HepG2 (cell line): ENCODE measurements around the gene ALG9. TPM values are rescaled to one million over a fixed set of nuclear protein-coding genes. Genes with fewer than 3 reads are reported as not detected.

Source experiments
- ATAC-seq: fragments of 200-7000 bp; cut with Tn5 transposase; 3 replicates; pipeline ENCODE4 v1.9.1; 2020; ENCODE audit warnings: mild to moderate bottlenecking, moderate library complexity
- BruUV-seq: library from RNA; stranded (reverse); fragments of 400-500 nt; replicated peaks from 2 replicates; lab custom pipeline; 2021; lab: Mats Ljungman, UMichigan
- CTCF ChIA-PET: fragments of 300-600 bp; formaldehyde crosslinking; extraction: SDS; loops from one replicate; lab custom pipeline; 2021; ENCODE audit warnings: low total read pairs, inconsistent platforms, low intra/inter-chr PET ratio; lab: Yijun Ruan, JAX
- POLR2A ChIA-PET: fragments of 350-600 bp; sonication (Branson Sonifier 250); formaldehyde crosslinking; loops from one replicate; lab custom pipeline; 2020; ENCODE audit warnings: antibody characterized with exemption, inconsistent platforms; lab: Yijun Ruan, JAX
- DNase-seq: peaks from one replicate; pipeline ENCODE4 v3.0.0-alpha.2; 2015; ENCODE audit warnings: low spot score
- FAIRE-seq: peaks from 3 replicates; lab custom pipeline; 2011; peaks lifted over from hg19 to GRCh38; lab: Jason Lieb, UNC
- H2AFZ ChIP-seq: one replicate; pipeline ENCODE4 v1.6.1; 2011; ENCODE audit warnings: low read length, inconsistent platforms
- H3K27ac ChIP-seq: fragments of 300-600 bp; 3 replicates; pipeline ENCODE4 v1.8.0; 2011; ENCODE audit warnings: mixed run types, mild to moderate bottlenecking, mixed read lengths, low read length, inconsistent platforms; ENCODE audit not compliant: insufficient read depth; ENCODE audit errors: extremely low read length
- H3K27me3 ChIP-seq, 2 experiments: fragments of 200-600 bp in 1 of 2; 2 replicates in 1 of 2; 3 replicates in 1 of 2; pipeline versions ENCODE4 v1.6.0 to v1.8.0; 2011; ENCODE audit warnings: low read length in 2 of 2, mild to moderate bottlenecking in 2 of 2, moderate library complexity in 2 of 2, inconsistent platforms in 1 of 2; ENCODE audit not compliant: insufficient read depth in 2 of 2, control insufficient read depth in 1 of 2
- H3K36me3 ChIP-seq, 2 experiments: fragments of 200-600 bp in 1 of 2; replicated peaks in 1 of 2; 2 replicates in 1 of 2; 3 replicates in 1 of 2; pipeline versions ENCODE4 v1.5.1 to v1.8.0; 2011; ENCODE audit warnings: low read length in 2 of 2, inconsistent platforms in 1 of 2; ENCODE audit not compliant: insufficient read depth in 2 of 2, control insufficient read depth in 1 of 2
- H3K4me1 ChIP-seq: 2 replicates; pipeline ENCODE4 v1.5.1; 2012; ENCODE audit warnings: low read length, inconsistent platforms; ENCODE audit not compliant: insufficient read depth
- H3K4me2 ChIP-seq: 2 replicates; pipeline ENCODE4 v1.6.0; 2011; ENCODE audit warnings: low read depth, low read length, inconsistent platforms
- H3K4me3 ChIP-seq, 3 experiments: fragments of 200-600 bp in 1 of 3; sonication (generic), shearing (Covaris generic) in 1 of 3; replicated peaks in 1 of 3; 2 replicates each; pipeline ENCODE4 v1.5.1; 2011 to 2016; ENCODE audit warnings: low read length in 3 of 3, inconsistent platforms in 2 of 3, low read depth in 2 of 3, mild to moderate bottlenecking in 2 of 3, control low read depth in 1 of 3, mixed read lengths in 1 of 3; ENCODE audit not compliant: insufficient read depth in 1 of 3
- H3K79me2 ChIP-seq: one replicate; pipeline ENCODE4 v1.6.1; 2011; ENCODE audit warnings: low read length, inconsistent platforms; ENCODE audit not compliant: insufficient read depth
- H3K9ac ChIP-seq: 2 replicates; pipeline ENCODE4 v1.6.0; 2011; ENCODE audit warnings: mild to moderate bottlenecking, low read depth, low read length, inconsistent platforms; ENCODE audit not compliant: insufficient read depth
- H3K9me3 ChIP-seq: 2 replicates; pipeline ENCODE4 v1.5.1; 2012; ENCODE audit warnings: mild to moderate bottlenecking, low read length
- H4K20me1 ChIP-seq: 2 replicates; pipeline ENCODE4 v1.6.0; 2011; ENCODE audit warnings: inconsistent platforms, mild to moderate bottlenecking, low read length, moderate library complexity; ENCODE audit not compliant: insufficient read depth
- CBX1 ChIP-seq: IDR thresholded peaks from one replicate; pipeline ENCODE4 v1.6.1; 2016; ENCODE audit warnings: antibody characterized with exemption, low read depth
- ETV6 ChIP-seq: sonication (generic); formaldehyde crosslinking; conservative IDR thresholded peaks from 2 replicates; pipeline ENCODE4 v1.4.0; 2020; ENCODE audit warnings: missing genetic modification reagents
- KDM4B ChIP-seq: sonication (generic); formaldehyde crosslinking; IDR thresholded peaks from 2 replicates; pipeline ENCODE4 v1.4.0; 2020; ENCODE audit warnings: missing genetic modification reagents
- KLF16 ChIP-seq, 2 experiments: sonication (generic) in 1 of 2; formaldehyde crosslinking in 1 of 2; IDR thresholded peaks; 2 replicates each; pipeline versions ENCODE4 v1.6.1 to v1.8.0; 2016 to 2023; ENCODE audit warnings: missing genetic modification reagents in 2 of 2, missing compliant biosample characterization in 1 of 2
- ONECUT2 ChIP-seq: sonication (generic); formaldehyde crosslinking; IDR thresholded peaks from 2 replicates; pipeline ENCODE4 v1.4.0; 2020; ENCODE audit warnings: missing genetic modification reagents
- SKI ChIP-seq: fragments of 450-650 bp; IDR thresholded peaks from one replicate; pipeline ENCODE4 v1.6.1; 2018; ENCODE audit warnings: mild to moderate bottlenecking; ENCODE audit not compliant: partially characterized antibody
- ZBTB8A ChIP-seq: sonication (generic); formaldehyde crosslinking; IDR thresholded peaks from 2 replicates; pipeline ENCODE4 v1.4.0; 2020; ENCODE audit warnings: mild to moderate bottlenecking, low read depth, missing genetic modification reagents, borderline replicate concordance
- ZFX ChIP-seq: sonication (generic); formaldehyde crosslinking; IDR thresholded peaks from 2 replicates; pipeline ENCODE4 v1.4.0; 2020; ENCODE audit warnings: mild to moderate bottlenecking, low read depth, missing genetic modification reagents, moderate library complexity
- ZNF138 ChIP-seq: sonication (generic); formaldehyde crosslinking; IDR thresholded peaks from 2 replicates; pipeline ENCODE4 v1.5.0; 2020; ENCODE audit warnings: mild to moderate bottlenecking, low read depth, missing genetic modification reagents
- ZNF687 ChIP-seq: sonication (generic); formaldehyde crosslinking; IDR thresholded peaks from 2 replicates; pipeline ENCODE4 v1.5.1; 2020; ENCODE audit warnings: mild to moderate bottlenecking, missing genetic modification reagents, moderate library complexity
- ZNF841 ChIP-seq: sonication (generic); formaldehyde crosslinking; IDR thresholded peaks from 2 replicates; pipeline ENCODE4 v1.8.1; 2023; ENCODE audit warnings: missing genetic modification reagents, borderline replicate concordance
- WGBS: methylation state at CpG from one replicate; pipeline ENCODE4 v1.1.6; 2017; ENCODE audit warnings: low lambda C conversion rate; 5-methylcytosine and 5-hydroxymethylcytosine counted together
- in situ Hi-C: cut with HindIII; loops from 2 replicates; pipeline ENCODE4 v1.10.0; 2017; ENCODE audit warnings: low pct_unique_long_range_greater_than_20kb; ENCODE audit not compliant: extremely low pct_ligation_motif_present
- intact Hi-C: fragments of 100-400 bp; cut with micrococcal nuclease; formaldehyde crosslinking; loops from one replicate; pipeline ENCODE4 v1.10.0; 2022; ENCODE audit not compliant: unreplicated experiment
- polyA plus RNA-seq, 8 experiments: library from polyadenylated mRNA; depleted of rRNA in 3 of 8; stranded (reverse) in 7 of 8; unstranded in 1 of 8; fragments of >200 nt; fragmentation: Illumina TruSeq in 4 of 8; extraction: Trizol in 4 of 8; gene quantifications; 2 replicates each; pipeline versions ENCODE4 v1.2.1 to v1.2.3, GENCODE V29; 2011 to 2016; ENCODE audit warnings: low read depth in 4 of 8, missing spikeins in 1 of 8, mixed read lengths in 1 of 8; ENCODE audit not compliant: insufficient read depth in 1 of 8
- total RNA-seq, 5 experiments: library from RNA; depleted of rRNA; stranded (reverse); fragments of >200 nt; fragmentation: Illumina TruSeq; extraction: Trizol; gene quantifications; 2 replicates each; pipeline ENCODE4 v1.2.3, GENCODE V29; 2016; ENCODE audit warnings: low read depth in 1 of 5
- TF ChIP-seq, protein P1 (sequence below): sonication (generic); formaldehyde crosslinking; IDR thresholded peaks from 2 replicates; pipeline ENCODE4 v1.4.0; 2020; ENCODE audit warnings: missing genetic modification reagents
- TF ChIP-seq, protein P2 (sequence below): sonication (generic); formaldehyde crosslinking; IDR thresholded peaks from 2 replicates; pipeline ENCODE4 v1.4.0; 2020; ENCODE audit warnings: mild to moderate bottlenecking, missing genetic modification reagents

Gene ALG9
- total and polyA plus RNA-seq, 2 of the 13 experiments (the other 11 are each of a cell fraction or from before 2014, with no cell fraction given), result 39.4 to 40.6 TPM

GRCh38 chr11:111834432-111835163 lies 36.8 kb downstream of the ALG9 start:
- in situ Hi-C loops (loop anchor here (10.0 kb wide), 1 partner anchor 380 kb away; no protein-coding TSS in a partner anchor), intact Hi-C loops (no loop called here)
- no peak overlapping the region for H3K9ac ChIP-seq
- DNase-seq (no peak), ATAC-seq (no peak), FAIRE-seq (no peak)
- ChIA-PET POLR2A (interaction anchor here (0.6 to 1.4 kb wide), 4 partner anchors 12 to 68 kb away, joined by 3 to 4 read pairs (median 3); no protein-coding TSS in a partner anchor), CTCF (no interaction called here)
- no peaks in the 10 kb centered on the region for H3K79me2 ChIP-seq
- no peak overlapping the region for H2AFZ ChIP-seq
- H3K27ac ChIP-seq, result no peak overlapping the region
- H3K4me3 ChIP-seq, result no peak overlapping the region
- H3K27me3 ChIP-seq, result no peaks in the 10 kb centered on the region
- H4K20me1 ChIP-seq, result no peaks in the 10 kb centered on the region
- WGBS, result 94% methylated on average over 3 of the region's 3 CpGs
- H3K9me3 ChIP-seq, result no peaks in the 10 kb centered on the region
- no TSS peak for BruUV-seq
- H3K4me1 ChIP-seq, result peaks cover 19% of the 10 kb centered on the region
- no peak overlapping the region for H3K4me2 ChIP-seq
- peaks cover 3 to 30% of the 10 kb centered on the region in 2 experiments for H3K36me3 ChIP-seq
- TF ChIP-seq SKI, result no peak
- no peak for TF ChIP-seq ONECUT2 (CRISPR knock-in tag)
- TF ChIP-seq ZNF687 (CRISPR knock-in tag), result no peak
- TF ChIP-seq, protein P1, sequence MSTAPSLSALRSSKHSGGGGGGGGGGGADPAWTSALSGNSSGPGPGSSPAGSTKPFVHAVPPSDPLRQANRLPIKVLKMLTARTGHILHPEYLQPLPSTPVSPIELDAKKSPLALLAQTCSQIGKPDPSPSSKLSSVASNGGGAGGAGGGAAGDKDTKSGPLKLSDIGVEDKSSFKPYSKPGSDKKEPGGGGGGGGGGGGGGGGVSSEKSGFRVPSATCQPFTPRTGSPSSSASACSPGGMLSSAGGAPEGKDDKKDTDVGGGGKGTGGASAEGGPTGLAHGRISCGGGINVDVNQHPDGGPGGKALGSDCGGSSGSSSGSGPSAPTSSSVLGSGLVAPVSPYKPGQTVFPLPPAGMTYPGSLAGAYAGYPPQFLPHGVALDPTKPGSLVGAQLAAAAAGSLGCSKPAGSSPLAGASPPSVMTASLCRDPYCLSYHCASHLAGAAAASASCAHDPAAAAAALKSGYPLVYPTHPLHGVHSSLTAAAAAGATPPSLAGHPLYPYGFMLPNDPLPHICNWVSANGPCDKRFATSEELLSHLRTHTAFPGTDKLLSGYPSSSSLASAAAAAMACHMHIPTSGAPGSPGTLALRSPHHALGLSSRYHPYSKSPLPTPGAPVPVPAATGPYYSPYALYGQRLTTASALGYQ (CRISPR knock-in tag), result no peak
- no peak for TF ChIP-seq ETV6
- TF ChIP-seq ZNF841 (CRISPR knock-in tag), result no peak
- TF ChIP-seq ZBTB8A (CRISPR knock-in tag), result no peak
- no peak for TF ChIP-seq CBX1
- no peak for TF ChIP-seq ZFX (CRISPR knock-in tag)
- TF ChIP-seq, protein P2, sequence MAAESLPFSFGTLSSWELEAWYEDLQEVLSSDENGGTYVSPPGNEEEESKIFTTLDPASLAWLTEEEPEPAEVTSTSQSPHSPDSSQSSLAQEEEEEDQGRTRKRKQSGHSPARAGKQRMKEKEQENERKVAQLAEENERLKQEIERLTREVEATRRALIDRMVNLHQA (CRISPR knock-in tag), result no peak
- no peak for TF ChIP-seq ZNF138 (CRISPR knock-in tag)
- no peak for TF ChIP-seq KDM4B (CRISPR knock-in tag)
- no peak for TF ChIP-seq KLF16 (CRISPR knock-in tag; IDR thresholded peaks at IDR 0.05)
